Heart left ventricle (tissue), 16 donors: Measurements from ENCODE around the gene FOXP1. TPM values are rescaled to one million over a fixed set of nuclear protein-coding genes. Genes with fewer than 3 reads are reported as not detected.

Experiments
- ATAC-seq, 4 donors: fragments of 200-7000 bp; cut with Tn5 transposase; one replicate each; pipeline ENCODE4 v1.9.1; 2020 to 2022; ENCODE audit warnings: moderate library complexity in 4 of 4, mild to moderate bottlenecking in 3 of 4, moderate number of reproducible peaks in 1 of 4
- DNase-seq, 5 donors: peaks; one replicate each; pipeline ENCODE4 v3.0.0-alpha.2; 2020
- H3K27ac ChIP-seq, 12 donors: fragments of 200-600 bp; sonication (generic) in 4 of 12; one replicate each; pipeline versions ENCODE4 v1.5.0 to v1.8.0; 2016 to 2022; ENCODE audit warnings: mild to moderate bottlenecking in 2 of 12
- H3K27me3 ChIP-seq, 9 donors: fragments of 200-600 bp; sonication (generic) in 2 of 9; one replicate each; pipeline versions ENCODE4 v1.5.1 to v1.8.0; 2016 to 2022; ENCODE audit warnings: mild to moderate bottlenecking in 3 of 9
- H3K36me3 ChIP-seq, 9 donors: fragments of 200-600 bp; sonication (generic) in 2 of 9; one replicate each; pipeline versions ENCODE4 v1.5.0 to v1.8.0; 2018 to 2022; ENCODE audit warnings: mild to moderate bottlenecking in 2 of 9
- H3K4me1 ChIP-seq, 12 donors: fragments of 200-600 bp; sonication (generic) in 4 of 12; one replicate each; pipeline versions ENCODE4 v1.5.0 to v1.8.0; 2016 to 2022; ENCODE audit warnings: mild to moderate bottlenecking in 3 of 12
- H3K4me3 ChIP-seq, 12 donors: fragments of 200-600 bp; sonication (generic) in 4 of 12; one replicate each; pipeline versions ENCODE4 v1.5.0 to v1.8.0; 2017 to 2022; ENCODE audit warnings: mild to moderate bottlenecking in 9 of 12, moderate library complexity in 4 of 12
- H3K9me3 ChIP-seq, 12 donors: fragments of 200-600 bp; sonication (generic) in 4 of 12; one replicate each; pipeline versions ENCODE4 v1.5.0 to v1.8.0; 2016 to 2022; ENCODE audit warnings: mild to moderate bottlenecking in 1 of 12
- POLR2A ChIP-seq, 2 donors: fragments of 450-650 bp; IDR thresholded peaks; one replicate each; pipeline ENCODE4 v1.6.1; 2017; ENCODE audit warnings: antibody characterized with exemption in 2 of 2, mild to moderate bottlenecking in 2 of 2, moderate library complexity in 2 of 2
- WGBS, 4 donors: extraction: QIAGEN DNeasy Blood & Tissue Kit in 2 of 4; methylation state at CpG; one replicate each; pipeline versions ENCODE4 v1.1.5 to v1.1.7; 2013 to 2018; 5-methylcytosine and 5-hydroxymethylcytosine counted together
- intact Hi-C, 10 donors: fragments of 100-400 bp; cut with DNase I; formaldehyde crosslinking; loops; one replicate each; pipeline versions ENCODE4 v1.11.1 to v1.14.2; 2022
- polyA plus RNA-seq, 2 donors: library from polyadenylated mRNA; stranded (reverse); fragments of 200-250 nt; gene quantifications; one replicate each; pipeline ENCODE4 v1.2.3, GENCODE V29; 2013
- total RNA-seq, 9 donors: library from RNA; depleted of rRNA in 2 of 9; stranded (reverse); fragments of >200 nt in 2 of 9; fragmentation: NEBNext Ultra II Directional in 3 of 9; extraction: Animal tissue kit (Norgen Biotek cat#: 25700) in 3 of 9; gene quantifications; one replicate each; pipeline versions ENCODE4 v1.1.0 to v1.2.4, GENCODE V29; 2016 to 2023
- TF ChIP-seq, protein P1 (sequence below), 12 donors: fragments of 200-600 bp; sonication (generic) in 4 of 12; IDR thresholded peaks; one replicate each; pipeline versions ENCODE4 v1.5.0 to v1.8.0; 2018 to 2022; ENCODE audit warnings: antibody characterized with exemption in 12 of 12, mild to moderate bottlenecking in 5 of 12
- donor health status: ischemic (EF 13 %, LVEDD 7.1; RV severe dilation, severe dysfunction).
- donor health status: healthy with polysubstance abuse.
- donor health status: DM: no; HTN: yes; CAD: no.
- donor health status: DM: no; HTN: no; CAD: no.
- donor health status: ischemic (EF 25% LVEDD 6.9; RV normal size, moderate dysfunction).
- donor health status: ischemic (EF 25% LVEDD 5.7; RV mildly dilated, moderate dysfunction).
- donor health status: healthy.
- donor health status: DM: yes; HTN: yes; CAD: no.
- donor health status: ischemic (EF 35%, LVEDD 5.7; RV mildly dilated, moderate dysfunction).
- donor health status: nonischemic (EF 11% LVEDD 7.7; RV severe dilation, severe dysfunction).
- donor health status: DM: yes; HTN: yes; CAD: no.
- donor health status: PGD.
- donor health status: ischemic (EF 29% LVEDD 5.4; RV normal size, mild dysfunction).
- donor health status: nonischemic (EF 23%, LVEDD 6.1; RV moderate dilation, normal function).

Gene FOXP1
- total and polyA plus RNA-seq, 11 donors: 14.9 to 67.8 (median 41.1) TPM

- WGBS, 4 donors: 0 to 1% (median 1%) methylated on average over 26 to 46 of the region's 46 CpGs
- DNase-seq: peak in 3 of 5 donors; percentile 36 to 47 (median 39)
- intact Hi-C loops: loop anchor here in 8 of 10 donors (2.0 to 10.0 kb wide), 7 partner anchors 58 to 518 kb away; partner anchors contain the start of gene FOXP1 (in 3 of the 8)
- Histone ChIP-seq H3K9me3 (no peaks in the 10 kb centered on the region), H3K27ac (peak overlapping the region; percentile 91 to 99 (median 97)), H3K27me3 (no peaks in the 10 kb centered on the region), H3K4me3 (peak overlapping the region; percentile 28 to 87 (median 75)), H3K4me1 (peaks cover 5 to 74% (median 51%) of the 10 kb centered on the region in 12 donors), H3K36me3 (no peaks in the 10 kb centered on the region)
- TF ChIP-seq, protein P1, sequence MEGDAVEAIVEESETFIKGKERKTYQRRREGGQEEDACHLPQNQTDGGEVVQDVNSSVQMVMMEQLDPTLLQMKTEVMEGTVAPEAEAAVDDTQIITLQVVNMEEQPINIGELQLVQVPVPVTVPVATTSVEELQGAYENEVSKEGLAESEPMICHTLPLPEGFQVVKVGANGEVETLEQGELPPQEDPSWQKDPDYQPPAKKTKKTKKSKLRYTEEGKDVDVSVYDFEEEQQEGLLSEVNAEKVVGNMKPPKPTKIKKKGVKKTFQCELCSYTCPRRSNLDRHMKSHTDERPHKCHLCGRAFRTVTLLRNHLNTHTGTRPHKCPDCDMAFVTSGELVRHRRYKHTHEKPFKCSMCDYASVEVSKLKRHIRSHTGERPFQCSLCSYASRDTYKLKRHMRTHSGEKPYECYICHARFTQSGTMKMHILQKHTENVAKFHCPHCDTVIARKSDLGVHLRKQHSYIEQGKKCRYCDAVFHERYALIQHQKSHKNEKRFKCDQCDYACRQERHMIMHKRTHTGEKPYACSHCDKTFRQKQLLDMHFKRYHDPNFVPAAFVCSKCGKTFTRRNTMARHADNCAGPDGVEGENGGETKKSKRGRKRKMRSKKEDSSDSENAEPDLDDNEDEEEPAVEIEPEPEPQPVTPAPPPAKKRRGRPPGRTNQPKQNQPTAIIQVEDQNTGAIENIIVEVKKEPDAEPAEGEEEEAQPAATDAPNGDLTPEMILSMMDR (IDR thresholded peaks at IDR 0.05): peak in 2 of 12 donors; percentile 1 to 17
- no peak for TF ChIP-seq POLR2A (IDR thresholded peaks at IDR 0.05)
- peak; percentile 20 to 60 (median 52) for ATAC-seq
These were observed 519.1 kb downstream of the FOXP1 start for GRCh38 chr3:71064291-71064955.

DNA sequence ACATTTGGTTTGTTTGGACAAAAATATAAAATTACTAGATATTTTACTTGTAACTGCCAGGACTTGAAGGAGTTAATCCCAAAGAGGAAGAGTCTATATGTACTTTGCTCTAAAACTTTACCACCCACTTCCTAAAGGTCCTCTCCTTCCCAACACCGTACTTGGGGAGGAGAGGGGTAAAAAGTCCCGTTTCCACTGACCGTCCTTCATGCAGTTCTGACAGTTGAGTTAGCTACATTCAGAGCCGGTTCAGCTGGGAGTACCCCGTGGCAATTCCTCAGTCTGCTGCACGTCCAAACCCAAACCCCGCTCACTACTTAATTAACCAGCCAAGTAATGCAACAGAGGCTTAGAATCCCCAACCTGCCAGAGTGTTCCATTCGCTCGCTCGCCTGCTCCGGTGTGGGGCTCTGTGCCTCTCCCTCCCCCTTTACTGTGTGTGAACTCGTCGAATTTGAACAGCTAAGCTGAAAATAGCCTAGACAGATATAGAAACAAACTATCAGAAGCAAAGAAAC is 519.7 kb downstream of the FOXP1 start:
- ATAC-seq: peak; percentile 49 to 70 (median 57)
- 0 to 1% (median 1%) methylated on average over 13 of the region's 13 CpGs for WGBS, 4 donors
- no peaks in the 10 kb centered on the region for H3K27me3 ChIP-seq
- peak in 4 of 5 donors; percentile 35 to 51 (median 43) for DNase-seq
- H3K27ac ChIP-seq: peak overlapping the region; percentile 91 to 99 (median 97)
- H3K4me1 ChIP-seq: peaks cover 5 to 75% (median 56%) of the 10 kb centered on the region in 12 donors
- intact Hi-C loops: loop anchor here in 8 of 10 donors (2.0 to 10.0 kb wide), 8 partner anchors 57 to 519 kb away; partner anchors contain the start of gene FOXP1 (in 5 of the 8)
- no peaks in the 10 kb centered on the region for H3K9me3 ChIP-seq
- H3K36me3 ChIP-seq: no peaks in the 10 kb centered on the region
- TF ChIP-seq POLR2A (IDR thresholded peaks at IDR 0.05): no peak
- TF ChIP-seq, protein P1 (IDR thresholded peaks at IDR 0.05): no peak
- H3K4me3 ChIP-seq: peak overlapping the region; percentile 28 to 87 (median 75)

- H3K27ac ChIP-seq: peak overlapping the region; percentile 91 to 99 (median 97)
- peak overlapping the region; percentile 28 to 87 (median 75) for H3K4me3 ChIP-seq
- intact Hi-C loops: loop anchor here in 8 of 10 donors (2.0 to 10.0 kb wide), 6 partner anchors 58 to 520 kb away; partner anchors contain the start of gene FOXP1 (in 5 of the 8)
- peaks cover 5 to 77% (median 59%) of the 10 kb centered on the region in 12 donors for H3K4me1 ChIP-seq
- no peaks in the 10 kb centered on the region for H3K36me3 ChIP-seq
- H3K9me3 ChIP-seq: no peaks in the 10 kb centered on the region
- DNase-seq (no peak), ATAC-seq (peak in 2 of 4 donors; percentile 16 to 24)
- no peaks in the 10 kb centered on the region for H3K27me3 ChIP-seq
- TF ChIP-seq POLR2A (IDR thresholded peaks at IDR 0.05): no peak
- TF ChIP-seq, protein P1 (IDR thresholded peaks at IDR 0.05): no peak
- WGBS, 4 donors: 4 to 10% (median 5%) methylated on average over 6 of the region's 6 CpGs
These were observed 520.4 kb downstream of the FOXP1 start for GRCh38 chr3:71062952-71063772.
